HuH-7.5 (cell line): ENCODE data around the gene PSAT1.
A peak's percentile ranks its signal among the peaks of the same experiment; 100 is the strongest.

ENCODE experiments used
- DNase-seq: peaks from one replicate; pipeline ENCODE4 v3.0.0; 2011; ENCODE audit warnings: low spot score

PSAT1 gene

DNA sequence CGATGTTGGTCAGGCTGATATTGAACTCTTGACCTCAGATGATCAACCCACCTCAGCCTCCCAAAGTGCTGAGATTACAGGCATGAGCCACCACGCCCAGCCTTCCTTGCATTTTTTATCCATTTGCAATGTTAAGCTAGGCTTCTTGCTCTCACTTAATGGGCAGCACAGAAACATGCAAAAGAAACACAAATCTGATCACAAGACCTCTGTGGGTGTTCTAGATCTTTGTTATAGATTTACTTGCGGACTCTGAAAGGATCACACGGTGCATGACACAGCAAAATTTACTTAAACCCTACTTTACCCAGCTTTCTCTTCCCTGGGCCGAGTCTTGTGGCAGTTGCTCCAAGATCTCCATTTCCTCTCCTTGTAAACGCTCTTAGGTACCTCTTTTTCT lies 71.3 kb downstream of the PSAT1 start:
- no peak for DNase-seq

DNA sequence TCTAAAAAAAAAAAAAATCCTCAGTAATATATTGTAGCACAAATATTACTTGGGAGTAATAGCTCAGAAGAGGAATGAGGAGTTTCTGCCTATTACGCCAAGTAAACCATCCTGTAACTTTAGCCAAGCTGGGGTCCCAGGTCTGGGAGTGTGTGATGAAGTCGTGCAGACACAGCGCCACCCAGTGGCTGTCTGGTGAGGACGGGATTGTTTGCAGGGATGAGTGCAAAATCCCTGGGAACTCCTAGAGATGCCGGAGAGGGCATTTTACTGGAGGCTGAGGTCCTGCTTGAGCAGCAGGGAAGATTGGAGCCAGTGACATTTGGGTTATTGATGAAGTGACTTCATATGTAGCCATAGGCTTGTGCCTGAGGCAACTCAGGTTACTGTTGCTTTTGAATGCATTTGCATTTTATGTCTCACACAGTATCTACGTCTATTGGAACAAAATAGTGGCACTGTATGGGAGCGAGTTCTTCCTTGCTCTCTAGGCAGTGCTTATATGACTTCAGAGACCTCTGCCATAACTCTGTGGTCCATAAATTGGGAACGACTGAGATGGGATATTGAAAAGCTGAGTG lies 72.8 kb downstream of the PSAT1 start:
- peak; percentile 59 for DNase-seq

DNA sequence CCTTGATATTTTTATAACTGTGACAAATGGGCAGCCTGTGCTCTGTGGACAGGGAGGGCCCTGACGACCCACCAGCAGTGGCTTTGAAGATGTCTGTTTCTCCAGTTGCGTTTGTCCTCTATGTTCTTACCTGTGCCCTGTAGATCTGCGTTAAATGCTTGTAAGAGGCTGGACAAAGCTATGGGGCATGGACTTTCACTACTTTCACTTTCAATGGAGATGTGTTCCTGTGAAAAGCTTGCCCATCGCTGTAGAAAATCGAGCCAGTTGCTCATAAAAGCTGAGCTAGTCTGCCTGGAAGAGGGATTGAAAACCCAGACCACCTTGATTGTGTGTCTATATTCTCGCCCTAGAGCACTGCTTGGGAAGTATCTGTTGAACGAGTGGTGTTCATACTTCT lies 74.1 kb downstream of the PSAT1 start:
- no peak for DNase-seq

DNA sequence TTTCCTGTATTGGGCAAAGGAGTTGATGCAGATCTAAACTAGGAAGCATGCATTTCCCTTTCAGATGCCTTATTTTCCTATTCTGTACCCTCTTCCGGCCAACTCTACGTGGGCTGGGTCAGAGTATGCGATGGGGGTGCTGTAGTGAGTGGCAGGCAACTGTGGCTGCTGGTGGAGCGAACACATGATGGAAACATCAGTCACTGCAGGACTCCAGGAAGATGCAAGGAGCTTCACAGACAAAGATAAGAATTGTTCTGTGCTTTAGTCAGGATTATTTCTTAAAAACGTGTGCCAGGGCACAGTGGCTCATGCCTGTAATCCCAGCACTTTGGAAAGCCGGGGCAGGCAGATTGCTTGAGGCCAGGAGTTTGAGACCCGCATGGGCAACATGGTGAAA lies 75.1 kb downstream of the PSAT1 start:
- DNase-seq, result no peak
